HG03469 (cell line): ENCODE measurements around the gene HOXD8.

Source experiments
- ATAC-seq: cut with Tn5 transposase; IDR thresholded peaks from one replicate; pipeline ENCODE4 v1.9.1; 2021; ENCODE audit warnings: mild to moderate bottlenecking, moderate library complexity, moderate number of reproducible peaks; ENCODE audit not compliant: unreplicated experiment

The HOXD8 gene

GRCh38 chr2:176145085-176145969 lies 15.8 kb downstream of the HOXD8 start:
- no peak for ATAC-seq

GRCh38 chr2:176146101-176146500 lies 16.6 kb downstream of the HOXD8 start:
- no peak for ATAC-seq

- ATAC-seq, result no peak
Measured at GRCh38 chr2:176146645-176147044, 17.1 kb downstream of the HOXD8 start.

GRCh38 chr2:176147210-176147799 lies 17.8 kb downstream of the HOXD8 start:
- no peak for ATAC-seq

- ATAC-seq, result no peak
Measured at GRCh38 chr2:176147800-176148496, 18.4 kb downstream of the HOXD8 start.

GRCh38 chr2:176148751-176149421 lies 19.4 kb downstream of the HOXD8 start:
- ATAC-seq, result no peak

- ATAC-seq, result no peak
Measured at GRCh38 chr2:176149481-176149938, 20.0 kb downstream of the HOXD8 start.

GRCh38 chr2:176149939-176150583 lies 20.6 kb downstream of the HOXD8 start:
- no peak for ATAC-seq

GRCh38 chr2:176150584-176151441 lies 21.3 kb downstream of the HOXD8 start:
- no peak for ATAC-seq

GRCh38 chr2:176151442-176152287 lies 22.2 kb downstream of the HOXD8 start, which contains the start of gene HOXD4:
HOXD4 (plus strand) TSS chr2:176151550; CDS start chr2:176151634, 84 bp downstream.
- no peak for ATAC-seq

- no peak for ATAC-seq
Measured at GRCh38 chr2:176152350-176153181, 23.1 kb downstream of the HOXD8 start.

GRCh38 chr2:176154576-176155252 lies 25.2 kb downstream of the HOXD8 start:
- no peak for ATAC-seq

- no peak for ATAC-seq
Measured at GRCh38 chr2:176155356-176156044, 26.0 kb downstream of the HOXD8 start.

- ATAC-seq, result no peak
Measured at GRCh38 chr2:176156301-176156806, 26.8 kb downstream of the HOXD8 start.

GRCh38 chr2:176156807-176157498 lies 27.4 kb downstream of the HOXD8 start, which contains the start of gene HOXD3:
HOXD3 (plus strand) TSS chr2:176157307; CDS start chr2:176169115, 11,808 bp downstream.
- no peak for ATAC-seq
